Adrenal gland (tissue), 12 donors: ENCODE measurements around the gene FSIP1. TPM values are rescaled to one million over a fixed set of nuclear protein-coding genes. Genes with fewer than 3 reads are reported as not detected.
A peak's percentile ranks its signal among the peaks of the same experiment; 100 is the strongest.

Experiments used
- DNase-seq, 7 donors: peaks; one replicate each; pipeline ENCODE4 v3.0.0-alpha.2; 2019 to 2020
- H3K27ac ChIP-seq, 5 donors: fragments of 200-600 bp; sonication (generic) in 4 of 5; 1 replicate in 3 of 5; 2 replicates in 2 of 5; pipeline versions ENCODE4 v1.5.1 to v1.8.0; 2016 to 2020; ENCODE audit warnings: mild to moderate bottlenecking in 1 of 5
- H3K27me3 ChIP-seq: fragments of 200-600 bp; 2 replicates; pipeline ENCODE4 v1.8.0; 2021
- H3K36me3 ChIP-seq, 2 donors: fragments of 200-600 bp; replicated peaks in 1 of 2; 1 replicate in 1 of 2; 2 replicates in 1 of 2; pipeline versions ENCODE4 v1.5.1 to v1.8.0; 2018 to 2022
- H3K4me1 ChIP-seq, 2 donors: fragments of 200-600 bp; replicated peaks in 1 of 2; 1 replicate in 1 of 2; 2 replicates in 1 of 2; pipeline versions ENCODE4 v1.5.1 to v1.8.0; 2018 to 2021
- H3K4me3 ChIP-seq, 4 donors: fragments of 200-600 bp; sonication (generic) in 3 of 4; one replicate each; pipeline ENCODE4 v1.5.1; 2016 to 2018
- H3K9me3 ChIP-seq, 3 donors: fragments of 200-600 bp; sonication (generic) in 1 of 3; replicated peaks in 1 of 3; 1 replicate in 2 of 3; 2 replicates in 1 of 3; pipeline versions ENCODE4 v1.5.1 to v1.8.0; 2016 to 2021
- POLR2A ChIP-seq, 2 donors: fragments of 450-650 bp; IDR thresholded peaks; one replicate each; pipeline ENCODE4 v1.6.1; 2017; ENCODE audit warnings: antibody characterized with exemption in 2 of 2, mild to moderate bottlenecking in 2 of 2, moderate library complexity in 1 of 2
- WGBS, 4 donors: extraction: QIAGEN DNeasy Blood & Tissue Kit in 2 of 4; methylation state at CpG; one replicate each; pipeline versions ENCODE4 v1.1.5 to v1.1.7; 2013 to 2017; 5-methylcytosine and 5-hydroxymethylcytosine counted together
- intact Hi-C, 2 donors: fragments of 100-400 bp; cut with DNase I; formaldehyde crosslinking; loops; one replicate each; pipeline versions ENCODE4 v1.14.1 to v1.15.0; 2022 to 2023
- polyA plus RNA-seq, 3 donors: library from polyadenylated mRNA; stranded (reverse); fragments of 200-250 nt in 2 of 3; fragments of 350-450 nt in 1 of 3; fragmentation: Illumina TruSeq in 1 of 3; extraction: RNeasy Lipid Tissue Mini Kit (QIAGEN cat#74804) in 1 of 3; gene quantifications; one replicate each; pipeline ENCODE4 v1.2.3, GENCODE V29; 2013 to 2014
- total RNA-seq, 9 donors: library from RNA; depleted of rRNA in 4 of 9; stranded (reverse); fragments of >200 nt in 4 of 9; fragments of 120-200 nt in 1 of 9; fragmentation: NEBNext Ultra II Directional in 1 of 9; extraction: Animal tissue kit (Norgen Biotek cat#: 25700) in 1 of 9; gene quantifications; one replicate each; pipeline versions ENCODE4 v1.1.0 to v1.2.4, GENCODE V29; 2013 to 2023
- TF ChIP-seq, protein P1 (sequence below), 6 experiments: fragments of 450-650 bp in 4 of 6; fragments of 200-600 bp in 2 of 6; sonication (generic) in 1 of 6; IDR thresholded peaks; 1 replicate in 5 of 6; 2 replicates in 1 of 6; pipeline versions ENCODE4 v1.5.1 to v1.8.0; 2016 to 2021; ENCODE audit warnings: antibody characterized with exemption in 6 of 6, mild to moderate bottlenecking in 2 of 6, moderate library complexity in 1 of 6
- donor health status: healthy with polysubstance abuse.
- donor health status: Bipolar disorder and iron deficiency.
- donor health status: DM: yes; HTN: yes; CAD: no.
- donor health status: DM: no; HTN: no; CAD: no.
- donor health status: DM: no; HTN: no; CAD: no.
- donor health status: DM: yes; HTN: yes; CAD: no.

The FSIP1 gene
- total and polyA plus RNA-seq, 12 donors: 0.11 to 0.60 (median 0.25) TPM; not detected in 2

DNA sequence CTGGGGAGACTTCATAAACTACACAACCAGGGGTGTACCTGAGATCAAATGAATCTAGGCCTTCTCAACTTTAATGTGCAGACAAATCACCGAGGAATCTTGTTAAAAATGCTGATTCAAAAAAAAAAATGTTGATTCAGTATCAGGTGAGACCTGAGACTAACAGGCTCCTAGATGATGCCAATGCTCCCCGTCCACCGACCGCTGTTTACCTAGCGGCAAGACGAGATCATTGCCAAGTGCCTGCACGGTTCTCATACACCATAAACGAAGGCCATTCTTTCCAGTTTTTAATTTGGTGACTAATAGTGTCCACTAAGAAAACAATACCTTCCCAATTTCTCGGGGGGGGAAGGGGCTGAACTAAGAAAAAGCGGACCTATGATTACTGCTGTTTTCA is 2.5 kb upstream of the FSIP1 start:
- DNase-seq: no peak
- intact Hi-C loops: loop anchor here in 1 of 2 donors (10.0 kb wide), 1 partner anchor 100 kb away; no protein-coding TSS in a partner anchor
- H3K27me3 ChIP-seq: no peaks in the 10 kb centered on the region
- 69 to 83% (median 81%) methylated on average over 10 of the region's 10 CpGs for WGBS, 4 donors
- TF ChIP-seq POLR2A (IDR thresholded peaks at IDR 0.05): no peak
- TF ChIP-seq, protein P1, sequence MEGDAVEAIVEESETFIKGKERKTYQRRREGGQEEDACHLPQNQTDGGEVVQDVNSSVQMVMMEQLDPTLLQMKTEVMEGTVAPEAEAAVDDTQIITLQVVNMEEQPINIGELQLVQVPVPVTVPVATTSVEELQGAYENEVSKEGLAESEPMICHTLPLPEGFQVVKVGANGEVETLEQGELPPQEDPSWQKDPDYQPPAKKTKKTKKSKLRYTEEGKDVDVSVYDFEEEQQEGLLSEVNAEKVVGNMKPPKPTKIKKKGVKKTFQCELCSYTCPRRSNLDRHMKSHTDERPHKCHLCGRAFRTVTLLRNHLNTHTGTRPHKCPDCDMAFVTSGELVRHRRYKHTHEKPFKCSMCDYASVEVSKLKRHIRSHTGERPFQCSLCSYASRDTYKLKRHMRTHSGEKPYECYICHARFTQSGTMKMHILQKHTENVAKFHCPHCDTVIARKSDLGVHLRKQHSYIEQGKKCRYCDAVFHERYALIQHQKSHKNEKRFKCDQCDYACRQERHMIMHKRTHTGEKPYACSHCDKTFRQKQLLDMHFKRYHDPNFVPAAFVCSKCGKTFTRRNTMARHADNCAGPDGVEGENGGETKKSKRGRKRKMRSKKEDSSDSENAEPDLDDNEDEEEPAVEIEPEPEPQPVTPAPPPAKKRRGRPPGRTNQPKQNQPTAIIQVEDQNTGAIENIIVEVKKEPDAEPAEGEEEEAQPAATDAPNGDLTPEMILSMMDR (IDR thresholded peaks at IDR 0.05): no peak
- H3K9me3 ChIP-seq: no peaks in the 10 kb centered on the region
- H3K4me1 ChIP-seq: peaks cover 0 to 21% of the 10 kb centered on the region in 2 donors
- H3K36me3 ChIP-seq: no peaks in the 10 kb centered on the region
- H3K27ac ChIP-seq: no peak overlapping the region
- H3K4me3 ChIP-seq: no peak overlapping the region

DNA sequence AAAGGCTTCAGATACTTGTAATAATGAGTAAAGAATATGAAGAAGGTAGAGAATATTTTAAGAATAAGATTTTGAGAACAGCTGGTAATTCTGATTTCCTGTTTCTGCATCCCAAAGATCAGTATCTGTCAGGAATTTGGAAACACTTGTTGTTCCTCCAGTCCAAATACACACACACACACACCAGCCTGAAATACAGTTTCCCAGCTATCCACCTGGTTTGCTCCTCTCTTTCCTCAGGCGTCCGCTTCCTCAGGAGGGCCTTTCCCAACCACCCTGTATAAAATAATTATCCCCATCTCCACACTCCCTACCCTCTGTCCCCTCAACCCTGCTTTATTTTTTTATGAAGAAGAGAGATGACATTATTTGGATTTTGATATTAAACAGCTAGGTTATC is 2.0 kb upstream of the FSIP1 start:
- no peak overlapping the region for H3K27ac ChIP-seq
- no peaks in the 10 kb centered on the region for H3K36me3 ChIP-seq
- TF ChIP-seq POLR2A (IDR thresholded peaks at IDR 0.05): no peak
- TF ChIP-seq, protein P1 (IDR thresholded peaks at IDR 0.05): no peak
- no peaks in the 10 kb centered on the region for H3K9me3 ChIP-seq
- intact Hi-C loops: loop anchor here in 1 of 2 donors (10.0 kb wide), 1 partner anchor 100 kb away; no protein-coding TSS in a partner anchor
- WGBS, 4 donors: 90 to 95% (median 94%) methylated on average over 2 of the region's 2 CpGs
- H3K4me1 ChIP-seq: peaks cover 0 to 21% of the 10 kb centered on the region in 2 donors
- H3K4me3 ChIP-seq: no peak overlapping the region
- DNase-seq: no peak
- no peaks in the 10 kb centered on the region for H3K27me3 ChIP-seq

DNA sequence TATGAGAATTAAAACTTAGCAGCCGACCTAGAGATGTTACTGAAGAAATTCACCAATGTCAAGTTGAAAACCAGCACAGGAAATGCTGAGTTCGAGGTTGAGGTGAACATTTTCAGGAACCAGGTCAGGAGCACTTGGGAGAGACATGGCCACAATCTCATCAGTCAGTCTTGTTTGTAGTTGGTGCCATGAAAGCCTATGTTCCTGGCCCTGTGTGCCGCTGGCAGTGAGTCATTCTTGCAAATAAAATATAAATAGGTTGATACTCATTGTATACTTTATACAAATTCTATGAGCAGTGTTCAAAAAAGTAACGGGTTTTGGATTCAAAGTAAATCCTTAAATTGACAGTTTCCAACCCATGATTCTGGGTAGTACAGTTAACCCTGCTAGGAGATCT is 1.5 kb upstream of the FSIP1 start:
- H3K4me3 ChIP-seq: no peak overlapping the region
- intact Hi-C loops: loop anchor here in 1 of 2 donors (10.0 kb wide), 1 partner anchor 101 kb away; no protein-coding TSS in a partner anchor

DNA sequence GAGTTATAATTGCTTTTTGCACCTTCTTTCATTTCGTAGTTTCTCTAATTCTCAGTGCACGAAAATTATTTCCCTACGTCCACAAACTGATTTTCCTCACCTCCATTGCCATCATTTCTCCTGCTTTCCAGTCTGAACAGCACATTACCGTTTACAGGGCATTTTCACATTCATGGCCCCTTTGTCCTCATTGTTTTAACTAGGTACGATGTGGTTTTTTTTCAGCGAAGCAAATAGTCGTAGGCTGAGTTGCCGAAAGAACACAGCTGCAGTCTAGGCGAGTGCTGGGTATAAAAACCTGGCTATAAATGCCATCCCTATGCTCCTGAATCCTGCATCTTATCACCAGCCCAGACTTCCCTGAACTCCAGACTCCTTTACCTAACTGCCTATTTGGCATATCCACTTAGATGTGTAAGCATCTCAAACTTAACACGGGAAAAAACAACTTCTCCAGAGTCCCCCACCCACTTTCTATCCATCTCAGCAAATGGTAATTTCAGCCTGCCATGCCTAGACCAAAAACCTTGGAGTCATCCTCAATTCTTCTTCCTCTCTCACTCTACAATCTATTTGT is 691 bp upstream of the FSIP1 start:
- TF ChIP-seq POLR2A (IDR thresholded peaks at IDR 0.05): no peak
- TF ChIP-seq, protein P1 (IDR thresholded peaks at IDR 0.05): no peak
- no peaks in the 10 kb centered on the region for H3K27me3 ChIP-seq
- 1 to 2% (median 1%) methylated on average over 10 of the region's 10 CpGs for WGBS, 4 donors
- H3K4me3 ChIP-seq: peak overlapping the region in 3 of 4 donors; percentile 58 to 91 (median 79)
- peaks cover 0 to 21% of the 10 kb centered on the region in 2 donors for H3K4me1 ChIP-seq
- H3K36me3 ChIP-seq: no peaks in the 10 kb centered on the region
- intact Hi-C loops: loop anchor here in 1 of 2 donors (10.0 kb wide), 1 partner anchor 101 kb away; no protein-coding TSS in a partner anchor
- H3K9me3 ChIP-seq: no peaks in the 10 kb centered on the region
- no peak for DNase-seq
- peak overlapping the region in 2 of 5 donors; percentile 72 to 85 for H3K27ac ChIP-seq

More for the DNA sequence above, 1.5 kb upstream of the FSIP1 start:
- Histone ChIP-seq H3K4me1 (peaks cover 0 to 21% of the 10 kb centered on the region in 2 donors), H3K9me3 (no peaks in the 10 kb centered on the region), H3K27ac (no peak overlapping the region), H3K27me3 (no peaks in the 10 kb centered on the region), H3K36me3 (no peaks in the 10 kb centered on the region)
- WGBS, 4 donors: 49 to 56% (median 52%) methylated on average over 4 of the region's 4 CpGs
- no peak for TF ChIP-seq POLR2A (IDR thresholded peaks at IDR 0.05)
- TF ChIP-seq, protein P1 (IDR thresholded peaks at IDR 0.05): no peak
- no peak for DNase-seq
